H1 (cell line): Measurements from ENCODE around the gene PPM1L. TPM values are rescaled to one million over a fixed set of nuclear protein-coding genes. Genes with fewer than 3 reads are reported as not detected.
A peak's percentile ranks its signal among the peaks of the same experiment; 100 is the strongest.

Source experiments
- CTCF ChIA-PET: fragments of 300-600 bp; sonication (Branson Sonifier 250); formaldehyde crosslinking; loops from one replicate; lab custom pipeline; 2021; ENCODE audit not compliant: partially characterized antibody; lab: Charles Lee
- POLR2A ChIA-PET: fragments of 300-600 bp; sonication (Branson Sonifier 250); formaldehyde crosslinking; loops from one replicate; lab custom pipeline; 2021; ENCODE audit warnings: inconsistent platforms; ENCODE audit not compliant: partially characterized antibody; lab: Charles Lee
- DNase-seq, 2 experiments: peaks; one replicate each; pipeline versions ENCODE4 v3.0.0 to v3.0.0-alpha.2; 2010 to 2022; ENCODE audit warnings: low spot score in 2 of 2, low read depth in 1 of 2, mixed read lengths in 1 of 2
- FAIRE-seq: peaks from 2 replicates; lab custom pipeline; 2011; peaks lifted over from hg19 to GRCh38; lab: Jason Lieb, UNC
- H2AFZ ChIP-seq: 2 replicates; pipeline ENCODE4 v1.8.1; 2012; ENCODE audit warnings: low read length, inconsistent platforms
- H2AK5ac ChIP-seq: 2 replicates; pipeline ENCODE4 v1.6.1; 2013; ENCODE audit warnings: low read depth, low read length
- H2BK120ac ChIP-seq: replicated peaks from 2 replicates; pipeline ENCODE3; 2013; ENCODE audit warnings: low read depth, low read length, inconsistent platforms
- H2BK12ac ChIP-seq: 2 replicates; pipeline ENCODE4 v1.6.1; 2013; ENCODE audit warnings: low read depth, low read length
- H2BK15ac ChIP-seq: 2 replicates; pipeline ENCODE4 v1.6.1; 2013; ENCODE audit warnings: low read length
- H2BK20ac ChIP-seq: 2 replicates; pipeline ENCODE4 v1.6.1; 2013; ENCODE audit warnings: low read length
- H2BK5ac ChIP-seq: 2 replicates; pipeline ENCODE4 v1.6.1; 2013; ENCODE audit warnings: low read depth, low read length
- H3K14ac ChIP-seq: 2 replicates; pipeline ENCODE4 v1.6.1; 2013; ENCODE audit warnings: inconsistent platforms; ENCODE audit not compliant: insufficient read length
- H3K18ac ChIP-seq: 2 replicates; pipeline ENCODE4 v1.6.1; 2013; ENCODE audit warnings: low read length; ENCODE audit errors: extremely low read depth
- H3K23ac ChIP-seq: 2 replicates; pipeline ENCODE4 v1.6.1; 2013; ENCODE audit warnings: inconsistent platforms; ENCODE audit not compliant: insufficient read length
- H3K23me2 ChIP-seq: 2 replicates; pipeline ENCODE4 v1.6.1; 2013; ENCODE audit warnings: low read depth, low read length
- H3K27ac ChIP-seq: 2 replicates; pipeline ENCODE4 v1.6.1; 2011; ENCODE audit warnings: low read depth, low read length, inconsistent platforms
- H3K27me3 ChIP-seq, 4 experiments: replicated peaks in 1 of 4; 1 replicate in 1 of 4; 2 replicates in 3 of 4; pipeline versions ENCODE4 v1.6.1 to v1.8.1; 2011 to 2013; ENCODE audit warnings: low read length in 3 of 4, mild to moderate bottlenecking in 3 of 4, inconsistent platforms in 2 of 4, mixed read lengths in 2 of 4, moderate library complexity in 1 of 4; ENCODE audit not compliant: control insufficient read depth in 3 of 4, insufficient read depth in 3 of 4; ENCODE audit errors: extremely low read depth in 1 of 4
- H3K36me3 ChIP-seq, 4 experiments: 2 replicates each; pipeline versions ENCODE4 v1.6.1 to v1.8.1; 2011 to 2013; ENCODE audit warnings: mild to moderate bottlenecking in 4 of 4, low read length in 3 of 4, moderate library complexity in 2 of 4, control low read depth in 1 of 4, inconsistent platforms in 1 of 4; ENCODE audit not compliant: insufficient read depth in 4 of 4, control insufficient read depth in 2 of 4
- H3K4ac ChIP-seq: replicated peaks from 2 replicates; pipeline ENCODE3; 2013; ENCODE audit warnings: low read length, low read depth, mixed read lengths, inconsistent platforms; ENCODE audit not compliant: insufficient read length
- H3K4me1 ChIP-seq, 4 experiments: replicated peaks in 1 of 4; 1 replicate in 1 of 4; 2 replicates in 3 of 4; pipeline versions ENCODE4 v1.6.1 to v1.8.1; 2011 to 2013; ENCODE audit warnings: low read length in 3 of 4, inconsistent platforms in 2 of 4, mixed read lengths in 1 of 4; ENCODE audit not compliant: insufficient read depth in 4 of 4, control insufficient read depth in 3 of 4
- H3K4me2 ChIP-seq, 2 experiments: 2 replicates each; pipeline versions ENCODE4 v1.6.1 to v1.8.1; 2011 to 2013; ENCODE audit warnings: low read depth in 2 of 2, low read length in 2 of 2, control low read depth in 1 of 2, inconsistent platforms in 1 of 2, mild to moderate bottlenecking in 1 of 2; ENCODE audit not compliant: insufficient read depth in 1 of 2
- H3K4me3 ChIP-seq, 4 experiments: fragments of 200-600, 300-600 bp in 1 of 4; sonication (generic), shearing (Covaris generic), sonication (Bioruptor Twin) in 1 of 4; 2 replicates each; pipeline versions ENCODE4 v1.5.1 to v1.8.1; 2011 to 2016; ENCODE audit warnings: low read length in 4 of 4, low read depth in 3 of 4, control low read depth in 2 of 4, inconsistent platforms in 2 of 4, mild to moderate bottlenecking in 2 of 4, mixed read lengths in 1 of 4, moderate library complexity in 1 of 4; ENCODE audit not compliant: insufficient read depth in 2 of 4; ENCODE audit errors: extremely low read depth in 1 of 4
- H3K56ac ChIP-seq: replicated peaks from 2 replicates; pipeline ENCODE3; 2013; ENCODE audit warnings: low read depth, mild to moderate bottlenecking, mixed read lengths, low read length, inconsistent platforms; ENCODE audit not compliant: insufficient read length
- H3K79me1 ChIP-seq: 2 replicates; pipeline ENCODE4 v1.6.1; 2013; ENCODE audit warnings: low read depth, low read length, control low read depth
- H3K79me2 ChIP-seq, 2 experiments: 2 replicates each; pipeline versions ENCODE4 v1.6.1 to v1.8.1; 2012 to 2013; ENCODE audit warnings: low read length in 2 of 2, mild to moderate bottlenecking in 2 of 2, inconsistent platforms in 1 of 2; ENCODE audit not compliant: insufficient read depth in 2 of 2, control insufficient read depth in 1 of 2
- H3K9ac ChIP-seq, 4 experiments: replicated peaks in 1 of 4; 1 replicate in 1 of 4; 2 replicates in 3 of 4; pipeline versions ENCODE4 v1.6.1 to v1.8.1; 2011 to 2013; ENCODE audit warnings: low read depth in 3 of 4, low read length in 3 of 4, control low read depth in 2 of 4, mild to moderate bottlenecking in 2 of 4, moderate library complexity in 2 of 4, inconsistent platforms in 1 of 4; ENCODE audit errors: extremely low read depth in 1 of 4
- H3K9me3 ChIP-seq, 2 experiments: 2 replicates each; pipeline versions ENCODE4 v1.6.1 to v1.8.1; 2012 to 2013; ENCODE audit warnings: mild to moderate bottlenecking in 2 of 2, moderate library complexity in 2 of 2, control low read depth in 1 of 2, inconsistent platforms in 1 of 2, low read depth in 1 of 2, low read length in 1 of 2, mixed read lengths in 1 of 2; ENCODE audit not compliant: insufficient read depth in 2 of 2
- H4K20me1 ChIP-seq, 2 experiments: replicated peaks in 1 of 2; 2 replicates each; pipeline versions ENCODE3 to v1.8.1; 2011 to 2013; ENCODE audit warnings: inconsistent platforms in 2 of 2, low read length in 2 of 2, mild to moderate bottlenecking in 1 of 2; ENCODE audit not compliant: insufficient read depth in 2 of 2, control insufficient read depth in 1 of 2
- H4K5ac ChIP-seq: 2 replicates; pipeline ENCODE4 v1.6.1; 2013; ENCODE audit warnings: low read length, low read depth, mixed read lengths, inconsistent platforms; ENCODE audit not compliant: insufficient read length
- H4K8ac ChIP-seq: 2 replicates; pipeline ENCODE4 v1.8.0; 2013; ENCODE audit warnings: mild to moderate bottlenecking, moderate library complexity, low read length, inconsistent platforms; ENCODE audit not compliant: insufficient read depth; ENCODE audit errors: extremely low read depth
- H4K91ac ChIP-seq: replicated peaks from 2 replicates; pipeline ENCODE3; 2013; ENCODE audit warnings: low read length, mixed read lengths, inconsistent platforms; ENCODE audit not compliant: insufficient read length
- CTCF ChIP-seq, 3 experiments: IDR thresholded peaks; 1 replicate in 2 of 3; 2 replicates in 1 of 3; pipeline versions ENCODE4 v1.5.1 to v1.6.1; 2011; ENCODE audit warnings: low read length in 3 of 3, mild to moderate bottlenecking in 3 of 3, inconsistent platforms in 2 of 3, low read depth in 1 of 3, moderate library complexity in 1 of 3; ENCODE audit not compliant: insufficient read depth in 1 of 3; ENCODE audit errors: control extremely low read depth in 1 of 3
- KDM1A ChIP-seq: fragments of 200-600, 300-600 bp; sonication (generic); IDR thresholded peaks from 2 replicates; pipeline ENCODE4 v1.7.1; 2016; ENCODE audit warnings: mild to moderate bottlenecking, low read length, borderline replicate concordance
- RAD21 ChIP-seq, 2 experiments: IDR thresholded peaks in 1 of 2; conservative IDR thresholded peaks in 1 of 2; 2 replicates each; pipeline ENCODE4 v1.6.1; 2011; ENCODE audit warnings: low read depth in 2 of 2, low read length in 2 of 2, improper control_type of control experiment in 1 of 2, inconsistent platforms in 1 of 2, mild to moderate bottlenecking in 1 of 2, moderate library complexity in 1 of 2
- WGBS, 2 experiments: shearing (Covaris generic) in 1 of 2; methylation state at CpG; one replicate each; pipeline versions ENCODE4 v1.1.6 to v1.1.7; 2013 to 2015; ENCODE audit warnings: low lambda C conversion rate in 2 of 2, mixed read lengths in 2 of 2, inconsistent platforms in 1 of 2, low coverage in 1 of 2, missing lambda C conversion rate in 1 of 2; ENCODE audit not compliant: insufficient replicate concordance in 2 of 2, insufficient coverage in 1 of 2, insufficient read length in 1 of 2; ENCODE audit errors: extremely low coverage in 1 of 2, missing lambda C conversion rate in 1 of 2; 5-methylcytosine and 5-hydroxymethylcytosine counted together
- polyA plus RNA-seq, 7 experiments: library from polyadenylated mRNA; depleted of rRNA in 3 of 7; stranded (reverse) in 5 of 7; unstranded in 2 of 7; fragments of >200 nt in 5 of 7; fragments of 200-250 nt in 2 of 7; gene quantifications; 1 replicate in 5 of 7; 2 replicates in 1 of 7; 4 replicates in 1 of 7; pipeline versions ENCODE4 v1.2.1 to v1.2.3, GENCODE V29; 2011 to 2013; ENCODE audit warnings: missing spikeins in 2 of 7, mixed read lengths in 2 of 7
- total RNA-seq: library from RNA; stranded (reverse); fragmentation: NEBNext Ultra II Directional; extraction: Animal tissue kit (Norgen Biotek cat#: 25700); gene quantifications from 2 replicates; pipeline ENCODE4 v1.2.1, GENCODE V29; 2021

Gene PPM1L
- total and polyA plus RNA-seq, 2 of the 8 experiments (the other 6 are each of a cell fraction or from before 2014, with no cell fraction given) = 2.8 to 18.1 TPM

DNA sequence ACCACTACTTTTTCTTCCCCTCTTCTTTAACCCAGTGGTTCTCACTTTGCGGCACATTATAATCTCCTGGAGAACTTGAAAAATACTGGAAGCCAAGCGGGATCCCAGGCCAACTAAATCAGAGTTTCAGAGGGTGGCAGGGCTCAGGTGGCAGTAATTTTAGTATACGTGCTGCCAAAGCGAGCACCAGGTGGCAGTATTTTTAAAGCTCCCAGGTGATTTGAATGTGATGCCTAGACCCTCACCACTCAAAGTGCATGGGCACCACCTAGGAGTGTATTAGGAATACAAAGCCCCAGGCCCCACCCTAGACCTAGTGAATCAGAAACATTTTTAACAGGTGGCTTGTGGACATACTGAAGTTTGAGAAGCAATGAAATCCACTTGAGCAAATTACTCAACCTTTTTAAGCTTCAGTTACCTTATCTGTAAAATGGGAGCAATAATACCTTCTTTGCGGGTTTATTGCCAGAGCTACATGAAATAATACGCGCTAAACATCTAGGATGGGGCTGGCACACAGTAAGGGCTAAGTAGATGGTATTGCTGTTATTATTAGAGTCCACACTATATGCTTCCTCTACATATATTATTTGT is 340.8 kb downstream of the PPM1L start:
- no peaks in the 10 kb centered on the region for H3K79me1 ChIP-seq
- DNase-seq (peak; percentile 10 to 64), FAIRE-seq (peak; percentile 65)
- H3K56ac ChIP-seq = no peak overlapping the region
- no peaks in the 10 kb centered on the region for H3K79me2 ChIP-seq
- H3K23me2 ChIP-seq = no peaks in the 10 kb centered on the region; the same call in 1 of the 2 replicates
- no peak overlapping the region for H2BK20ac ChIP-seq
- no peak overlapping the region for H2BK12ac ChIP-seq
- H2AK5ac ChIP-seq = no peak overlapping the region
- ChIA-PET POLR2A (no interaction called here), CTCF (interaction anchor here (0.6 to 5.4 kb wide), 20 partner anchors 10 to 1062 kb away, joined by 3 to 48 read pairs (median 4); partner anchors contain the start of gene B3GALNT1)
- no peak overlapping the region for H3K9ac ChIP-seq
- no peaks in the 10 kb centered on the region for H3K4me1 ChIP-seq
- H2BK120ac ChIP-seq = no peak overlapping the region
- H2BK15ac ChIP-seq = no peak overlapping the region
- H3K27me3 ChIP-seq = no peaks in the 10 kb centered on the region
- H3K14ac ChIP-seq = no peak overlapping the region
- no peak overlapping the region for H4K91ac ChIP-seq
- no peak overlapping the region for H3K4ac ChIP-seq
- H3K4me2 ChIP-seq = no peak overlapping the region
- no peak overlapping the region for H3K23ac ChIP-seq
- no peak for TF ChIP-seq KDM1A
- TF ChIP-seq CTCF (IDR thresholded peaks at IDR 0.05; ENCODE audit: control extremely low read depth in 1 of 3, insufficient read depth in 1 of 3, low read depth in 1 of 3, low read length in 3 of 3) = peak; percentile 35 to 77 (median 66)
- TF ChIP-seq RAD21 (IDR thresholded peaks at IDR 0.05 in 1 of 2, conservative IDR thresholded peaks at IDR 0.05 in 1 of 2; ENCODE audit: low read depth in 2 of 2, low read length in 2 of 2) = peak; percentile 64 to 75
- no peak overlapping the region for H3K27ac ChIP-seq
- no peak overlapping the region for H2AFZ ChIP-seq
- no peak overlapping the region for H4K8ac ChIP-seq
- no peak overlapping the region for H3K18ac ChIP-seq
- H3K9me3 ChIP-seq = no peaks in the 10 kb centered on the region
- 72% methylated on average over 7 of the region's 7 CpGs; no CpG with 5 or more reads in 1 of the 2 experiments for WGBS, 2 experiments
- no peak overlapping the region for H4K5ac ChIP-seq
- H3K4me3 ChIP-seq = no peak overlapping the region
- H2BK5ac ChIP-seq = no peak overlapping the region
- no peaks in the 10 kb centered on the region for H3K36me3 ChIP-seq
- H4K20me1 ChIP-seq = no peaks in the 10 kb centered on the region
